Hematopoietic multipotent progenitor cell treated with erythropoietin and hydrocortisone succinate and interleukin-3 and kit ligand, for 8 days (in vitro differentiated cells): ENCODE measurements around the gene CAMSAP3.
A peak's percentile ranks its signal among the peaks of the same experiment; 100 is the strongest.

Source experiments
- DNase-seq: peaks from one replicate; pipeline ENCODE4 v3.0.0-alpha.2; 2015

The CAMSAP3 gene

DNA sequence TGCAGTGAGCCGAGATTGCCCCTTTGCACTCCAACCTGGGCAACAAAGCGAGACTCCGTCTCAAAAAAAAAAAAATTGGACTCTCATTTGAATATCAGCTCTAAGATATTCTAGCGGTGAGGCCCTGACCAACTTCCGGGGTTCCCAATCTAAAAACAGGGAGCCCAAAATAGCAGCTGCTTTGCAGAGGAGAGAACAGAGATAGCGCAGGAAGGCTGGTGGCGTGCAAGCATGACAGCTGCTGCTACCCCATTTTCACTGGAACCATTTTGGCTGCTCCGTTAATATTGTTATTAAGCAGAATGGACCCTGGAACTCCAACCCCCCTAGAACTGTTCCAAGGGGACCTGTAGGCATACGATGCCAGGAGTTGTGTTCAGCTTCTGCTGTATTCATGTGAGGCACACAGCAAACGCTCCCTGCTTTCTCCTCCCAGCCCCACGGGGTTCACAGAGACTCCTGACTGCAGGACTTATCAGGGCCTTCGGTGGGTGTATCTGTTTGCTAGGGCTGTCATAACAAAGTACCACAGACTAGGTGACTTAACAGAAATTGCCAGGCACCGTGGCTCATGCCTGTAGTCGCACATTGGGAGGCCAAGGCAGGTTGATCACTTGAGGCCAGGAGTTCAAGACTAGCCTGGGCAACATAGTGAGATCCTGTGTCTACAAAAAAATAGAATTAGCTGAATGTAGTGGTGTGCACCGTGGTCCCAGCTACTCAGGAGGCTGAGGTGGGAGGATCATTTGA, 52.8 kb downstream of the CAMSAP3 start:
- peak; percentile 60 for DNase-seq

DNA sequence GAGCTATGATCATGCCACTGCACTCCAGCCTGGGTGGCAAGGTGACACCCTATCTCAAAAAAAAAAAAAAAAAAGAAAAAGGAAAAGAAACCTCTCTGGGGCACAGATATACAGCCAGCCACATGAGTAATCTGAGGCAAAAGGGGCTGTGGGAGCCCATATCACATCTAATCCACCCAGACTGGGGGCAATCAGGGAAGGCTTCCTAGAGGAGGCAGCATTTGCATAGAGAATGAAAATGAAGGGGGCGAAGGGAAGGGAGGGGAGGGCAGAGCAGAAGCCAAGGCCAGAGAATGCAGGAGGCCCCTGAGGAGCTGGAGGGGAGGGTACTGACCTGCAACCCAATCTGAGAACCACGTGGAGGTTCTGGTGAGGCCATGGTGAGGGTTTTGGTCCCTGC, 54.5 kb downstream of the CAMSAP3 start:
- no peak for DNase-seq

GRCh38 chr19:7652061-7652641, 56.5 kb downstream of the CAMSAP3 start:
- DNase-seq: peak; percentile 85

DNA sequence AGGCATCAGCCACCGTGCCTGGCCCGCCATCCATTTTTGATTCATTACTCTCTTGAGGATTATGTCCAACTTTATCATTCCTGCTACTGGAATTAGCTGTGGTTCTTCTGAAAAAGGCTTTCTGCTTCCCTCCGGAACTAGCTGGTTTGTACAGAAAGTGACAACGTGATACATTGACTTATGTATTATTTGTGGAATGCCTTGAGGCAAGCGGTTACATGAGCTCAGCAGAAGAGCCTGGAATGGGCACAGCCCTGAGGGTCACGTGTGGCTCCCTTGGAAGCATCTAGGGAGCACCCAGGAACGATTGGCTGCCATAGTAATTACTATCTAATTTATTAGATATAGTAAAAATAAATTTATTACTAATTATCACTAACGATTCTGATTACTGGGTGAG, 58.7 kb downstream of the CAMSAP3 start:
- no peak for DNase-seq

GRCh38 chr19:7655581-7655980, 59.9 kb downstream of the CAMSAP3 start:
- no peak for DNase-seq

DNA sequence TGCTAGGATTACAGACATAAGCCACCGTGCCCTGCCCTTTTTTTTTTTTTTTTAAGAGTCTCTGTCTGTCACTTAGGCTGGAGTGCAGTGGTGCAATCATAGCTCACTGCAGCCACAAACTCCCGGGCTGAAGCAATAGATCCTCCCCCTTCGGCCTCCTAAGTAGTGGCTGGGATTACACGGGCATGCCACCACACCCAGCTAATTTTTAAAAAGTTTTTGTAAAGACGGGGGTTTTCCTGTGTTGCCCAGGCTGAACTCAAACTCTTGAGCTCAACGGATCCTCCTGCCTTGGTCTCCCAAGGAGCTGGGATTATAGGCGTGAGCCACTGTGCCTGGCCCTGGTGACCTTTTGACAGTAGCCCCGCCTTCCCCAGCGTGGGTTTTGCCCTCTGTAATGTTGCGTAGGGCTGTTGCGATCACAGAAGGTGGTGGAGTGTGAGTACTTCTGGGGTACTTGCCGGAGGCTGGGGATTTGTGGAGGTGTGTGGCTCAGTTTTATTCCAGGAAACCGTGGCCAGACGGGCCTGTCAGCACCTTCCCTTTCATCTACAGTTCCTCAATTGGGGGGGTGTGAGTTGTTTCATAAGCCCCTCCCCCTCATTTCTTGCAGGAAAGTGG, 61.6 kb downstream of the CAMSAP3 start:
- DNase-seq: no peak

GRCh38 chr19:7658219-7658686, 62.6 kb downstream of the CAMSAP3 start:
- DNase-seq: no peak

DNA sequence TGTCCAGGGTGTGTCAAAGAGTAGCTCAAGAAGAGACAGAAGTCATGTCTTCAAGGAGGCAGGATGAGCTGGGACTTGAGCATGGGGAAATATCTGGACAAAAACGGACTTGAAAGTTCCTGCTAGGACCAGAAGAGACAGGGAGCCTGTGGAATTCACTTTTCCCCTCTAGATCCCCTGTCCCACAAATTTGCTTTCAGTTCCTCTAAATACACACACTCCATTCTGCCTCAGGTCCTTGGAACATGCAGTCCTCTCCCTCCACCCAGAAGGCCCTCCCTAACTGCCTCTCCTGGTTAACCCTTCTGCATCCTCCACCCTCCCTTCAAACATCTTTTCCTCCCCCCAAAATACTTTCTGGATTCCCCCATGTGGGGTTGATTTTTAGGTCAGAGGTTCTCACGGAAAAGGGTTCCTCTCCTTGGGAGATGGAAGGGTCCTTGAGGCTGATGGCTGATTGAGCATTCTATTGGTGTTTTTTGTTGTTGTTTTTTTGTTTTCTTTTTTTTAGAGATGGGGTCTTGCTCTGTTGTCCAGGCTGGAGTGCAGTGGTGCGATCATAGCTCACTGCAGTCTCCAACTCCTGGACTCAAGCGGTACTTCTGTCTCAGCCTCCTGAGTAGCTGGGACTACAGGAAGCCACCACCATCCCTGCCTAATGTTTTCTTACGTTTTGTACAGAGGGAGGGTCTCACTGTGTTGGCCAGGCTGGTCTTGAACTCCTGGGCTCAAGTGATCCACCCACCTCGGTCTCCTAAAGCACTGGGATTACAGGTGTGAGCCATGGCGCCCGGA, 66.3 kb downstream of the CAMSAP3 start:
- no peak for DNase-seq

- DNase-seq: no peak
These were observed 67.0 kb downstream of the CAMSAP3 start for GRCh38 chr19:7662657-7663056.

DNA sequence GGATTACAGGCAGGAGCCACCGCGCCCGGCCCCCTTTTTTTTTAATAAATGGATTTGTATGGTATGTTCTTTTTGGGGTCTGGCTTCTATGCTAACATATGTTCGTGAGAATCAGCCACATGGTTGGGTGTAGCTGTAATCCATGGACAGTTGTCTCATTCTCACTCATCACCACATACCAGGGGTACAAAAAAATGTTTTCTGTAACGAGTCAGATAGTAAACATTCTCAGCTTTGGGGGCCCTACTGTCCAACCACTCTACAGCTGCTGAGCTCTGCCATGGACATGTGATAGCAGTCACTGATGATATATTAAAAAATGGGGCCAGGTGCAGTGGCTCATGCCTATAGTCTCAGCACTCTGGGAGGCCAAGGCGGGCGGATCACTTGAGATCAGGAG, 68.0 kb downstream of the CAMSAP3 start:
- DNase-seq: no peak

DNA sequence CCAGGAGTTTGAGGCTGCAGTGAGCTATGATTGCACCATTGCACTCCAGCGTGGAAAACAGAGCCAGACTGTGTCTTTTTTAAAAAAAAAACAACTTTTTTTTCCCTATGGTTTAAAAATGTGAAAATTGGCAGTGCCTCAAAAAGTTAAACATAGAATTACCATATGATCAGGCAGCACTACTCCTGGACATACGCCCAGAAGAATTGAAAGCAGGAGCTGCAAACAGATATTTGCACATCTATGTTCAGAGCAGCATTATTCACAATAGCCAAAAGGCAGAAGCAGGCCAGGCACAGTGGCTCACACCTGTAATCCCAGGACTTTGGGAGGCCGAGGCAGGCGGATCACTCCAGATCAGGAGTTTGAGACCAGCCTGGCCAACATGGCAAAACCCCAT, 69.4 kb downstream of the CAMSAP3 start:
- DNase-seq: no peak
